OCI-LY7 (cell line): ENCODE data around the gene LDLRAD4. TPM values are rescaled to one million over a fixed set of nuclear protein-coding genes. Genes with fewer than 3 reads are reported as not detected.

Source experiments
- BruUV-seq: library from RNA; stranded (reverse); fragments of 400-500 nt; replicated peaks from 2 replicates; lab custom pipeline; 2021; lab: Mats Ljungman, UMichigan
- CTCF ChIA-PET: fragments of 300-600 bp; sonication (Branson Sonifier 250); formaldehyde crosslinking; loops from one replicate; lab custom pipeline; 2022; ENCODE audit warnings: antibody characterized with exemption; ENCODE audit not compliant: unreplicated experiment; lab: Charles Lee
- POLR2A ChIA-PET: fragments of 300-600 bp; sonication (Branson Sonifier 250); formaldehyde crosslinking; loops from one replicate; lab custom pipeline; 2022; ENCODE audit warnings: antibody characterized with exemption; lab: Charles Lee
- DNase-seq: peaks from one replicate; pipeline ENCODE4 v3.0.0-alpha.2; 2015; ENCODE audit warnings: low spot score
- H2AFZ ChIP-seq: fragments of 200-600 bp; sonication (generic), shearing (Covaris generic); 2 replicates; pipeline ENCODE4 v1.6.1; 2014; ENCODE audit warnings: mild to moderate bottlenecking, antibody characterized with exemption, low read length, moderate library complexity
- H3K27ac ChIP-seq: fragments of 200-600 bp; sonication (generic); 2 replicates; pipeline ENCODE4 v1.5.1; 2014; ENCODE audit warnings: mixed run types, low read depth, mild to moderate bottlenecking, moderate library complexity, low read length, inconsistent platforms; ENCODE audit not compliant: poor library complexity, severe bottlenecking
- H3K36me3 ChIP-seq: fragments of 200-600 bp; sonication (generic); 2 replicates; pipeline ENCODE4 v1.6.1; 2014; ENCODE audit warnings: mild to moderate bottlenecking, antibody characterized with exemption, low read length, moderate library complexity, mixed read lengths; ENCODE audit not compliant: insufficient read depth
- H3K4me1 ChIP-seq: fragments of 200-600 bp; sonication (generic); 2 replicates; pipeline ENCODE4 v1.5.1; 2014; ENCODE audit warnings: mild to moderate bottlenecking, low read length; ENCODE audit not compliant: insufficient read depth, poor library complexity, severe bottlenecking
- H3K4me2 ChIP-seq: fragments of 200-600 bp; sonication (generic); 2 replicates; pipeline ENCODE4 v1.6.1; 2014; ENCODE audit warnings: mild to moderate bottlenecking, low read length
- H3K4me3 ChIP-seq: fragments of 200-600 bp; sonication (generic); 2 replicates; pipeline ENCODE4 v1.5.1; 2014; ENCODE audit warnings: mild to moderate bottlenecking, low read depth, low read length; ENCODE audit not compliant: poor library complexity, severe bottlenecking
- H3K79me2 ChIP-seq: fragments of 200-600 bp; sonication (generic); 2 replicates; pipeline ENCODE4 v1.6.1; 2016; ENCODE audit warnings: low read depth, mild to moderate bottlenecking, low read length, moderate library complexity, mixed read lengths; ENCODE audit not compliant: insufficient read depth
- H3K9me2 ChIP-seq: fragments of 200-600 bp; sonication (generic); 2 replicates; pipeline ENCODE4 v1.6.1; 2016; ENCODE audit warnings: mild to moderate bottlenecking, low read length, mixed read lengths; ENCODE audit not compliant: insufficient read depth
- H3K9me3 ChIP-seq: fragments of 200-600 bp; sonication (generic); 2 replicates; pipeline ENCODE4 v1.6.1; 2014; ENCODE audit warnings: mild to moderate bottlenecking, mixed run types, low read length, mixed read lengths
- H4K20me1 ChIP-seq: fragments of 200-600 bp; sonication (generic); 2 replicates; pipeline ENCODE4 v1.6.1; 2014; ENCODE audit warnings: mild to moderate bottlenecking, antibody characterized with exemption, low read length, moderate library complexity, mixed read lengths; ENCODE audit not compliant: insufficient read depth
- CTCF ChIP-seq: fragments of 200-600 bp; sonication (generic); conservative IDR thresholded peaks from 2 replicates; pipeline ENCODE4 v1.5.1; 2014; ENCODE audit warnings: mild to moderate bottlenecking, antibody characterized with exemption, low read length, moderate library complexity, mixed read lengths
- EZH2phosphoT487 ChIP-seq: fragments of 200-600 bp; sonication (generic); IDR thresholded peaks from 2 replicates; pipeline ENCODE4 v1.6.1; 2018; ENCODE audit warnings: low read depth, borderline replicate concordance, mild to moderate bottlenecking, mixed run types, antibody characterized with exemption, low read length, moderate library complexity, mixed read lengths
- intact Hi-C: fragments of 100-400 bp; cut with micrococcal nuclease; formaldehyde crosslinking; loops from one replicate; pipeline ENCODE4 v1.10.0; 2022; ENCODE audit not compliant: unreplicated experiment
- total RNA-seq, 2 experiments: library from RNA; depleted of rRNA in 1 of 2; stranded (reverse); fragments of >200 nt in 1 of 2; shearing (Covaris generic) in 1 of 2; gene quantifications; 2 replicates each; pipeline ENCODE4 v1.2.3, GENCODE V29; 2014 to 2022

Gene LDLRAD4
- total RNA-seq, 2 experiments from 2014 or later, result 26.2 to 43.8 TPM

GRCh38 chr18:13376841-13377351, 158.3 kb downstream of the LDLRAD4 start:
- Histone ChIP-seq H3K9me2 (no peaks in the 10 kb centered on the region), H3K36me3 (no peaks in the 10 kb centered on the region), H3K9me3 (no peaks in the 10 kb centered on the region), H3K4me3 (no peak overlapping the region), H2AFZ (no peak overlapping the region), H3K4me1 (peaks cover under 1% of the 10 kb centered on the region), H4K20me1 (no peaks in the 10 kb centered on the region), H3K79me2 (no peaks in the 10 kb centered on the region), H3K4me2 (no peak overlapping the region), H3K27ac (no peak overlapping the region)
- no peak for TF ChIP-seq EZH2phosphoT487
- no peak for TF ChIP-seq CTCF
- intact Hi-C loops, result no loop called here
- DNase-seq, result peak; percentile 10
- BruUV-seq, result no TSS peak
- POLR2A ChIA-PET, result interaction anchor here (1.0 kb wide), 1 partner anchor 12 kb away, joined by 3 read pairs; no protein-coding TSS in a partner anchor
- CTCF ChIA-PET, result no interaction called here

- H3K4me3 ChIP-seq, result no peak overlapping the region
- ChIA-PET CTCF (no interaction called here), POLR2A (interaction anchor here (1.0 kb wide), 1 partner anchor 13 kb away, joined by 3 read pairs; no protein-coding TSS in a partner anchor)
- H3K9me2 ChIP-seq, result no peaks in the 10 kb centered on the region
- intact Hi-C loops, result no loop called here
- H3K27ac ChIP-seq, result no peak overlapping the region
- peaks cover 6% of the 10 kb centered on the region for H3K4me1 ChIP-seq
- TF ChIP-seq EZH2phosphoT487, result no peak
- TF ChIP-seq CTCF, result no peak
- no peaks in the 10 kb centered on the region for H3K9me3 ChIP-seq
- H3K36me3 ChIP-seq, result no peaks in the 10 kb centered on the region
- H2AFZ ChIP-seq, result no peak overlapping the region
- H3K79me2 ChIP-seq, result no peaks in the 10 kb centered on the region
- H3K4me2 ChIP-seq, result no peak overlapping the region
- BruUV-seq, result no TSS peak
- DNase-seq, result no peak
- no peaks in the 10 kb centered on the region for H4K20me1 ChIP-seq
Observed at GRCh38 chr18:13377496-13377895, 158.9 kb downstream of the LDLRAD4 start.

GRCh38 chr18:13378150-13378549, 159.6 kb downstream of the LDLRAD4 start:
- ChIA-PET CTCF (no interaction called here), POLR2A (interaction anchor here (1.3 kb wide), 1 partner anchor 43 kb away, joined by 3 read pairs; no protein-coding TSS in a partner anchor)
- TF ChIP-seq CTCF (no peak), EZH2phosphoT487 (no peak)
- Histone ChIP-seq H4K20me1 (no peaks in the 10 kb centered on the region), H3K4me3 (no peak overlapping the region), H3K79me2 (no peaks in the 10 kb centered on the region), H3K9me3 (no peaks in the 10 kb centered on the region), H3K27ac (no peak overlapping the region), H2AFZ (no peak overlapping the region), H3K9me2 (no peaks in the 10 kb centered on the region), H3K4me2 (no peak overlapping the region), H3K4me1 (peaks cover 6% of the 10 kb centered on the region), H3K36me3 (no peaks in the 10 kb centered on the region)
- BruUV-seq, result no TSS peak
- no peak for DNase-seq
- intact Hi-C loops, result no loop called here
